ENCODE data around the gene CYP17A1.
A peak's percentile ranks its signal among the peaks of the same experiment; 100 is the strongest.
"Not testable (repeated sequence)": the region's sequence is repeated elsewhere in the genome, so short reads cannot be mapped to it uniquely, and the experiment has no call there.

CYP17A1 gene

GRCh38 chr10:102850025-102850518, 12.9 kb upstream of the CYP17A1 start:
- DNase-seq (ENCODE audit: low spot score) = no peak
- TF ChIP-seq CTCF (IDR thresholded peaks at IDR 0.05; ENCODE audit: extremely low read depth, missing control alignments) = no peak

- TF ChIP-seq CTCF (IDR thresholded peaks at IDR 0.05; ENCODE audit: extremely low read depth, missing control alignments) = no peak
- DNase-seq (ENCODE audit: low spot score) = no peak
Observed at GRCh38 chr10:102845352-102845902, 8.2 kb upstream of the CYP17A1 start.

- not testable (repeated sequence) for DNase-seq (ENCODE audit: low spot score)
Observed at GRCh38 chr10:102844190-102844776, 7.1 kb upstream of the CYP17A1 start.

- not testable (repeated sequence) for DNase-seq (ENCODE audit: low spot score)
Observed at GRCh38 chr10:102843139-102843538, 5.9 kb upstream of the CYP17A1 start.

- no peak for DNase-seq (ENCODE audit: low spot score)
- TF ChIP-seq CTCF (IDR thresholded peaks at IDR 0.05; ENCODE audit: extremely low read depth, missing control alignments) = no peak
Observed at GRCh38 chr10:102841827-102842345, 4.7 kb upstream of the CYP17A1 start.

GRCh38 chr10:102838276-102838927, 1.2 kb upstream of the CYP17A1 start:
- not testable (repeated sequence) for DNase-seq (ENCODE audit: low spot score)

- TF ChIP-seq CTCF (IDR thresholded peaks at IDR 0.05; ENCODE audit: extremely low read depth, missing control alignments) = peak; percentile 92
- peak; percentile 80 for DNase-seq (ENCODE audit: low spot score)
Observed at GRCh38 chr10:102835007-102835482, 2.2 kb downstream of the CYP17A1 start.

GRCh38 chr10:102834143-102834542, 3.1 kb downstream of the CYP17A1 start:
- no peak for DNase-seq (ENCODE audit: low spot score)
- no peak for TF ChIP-seq CTCF (IDR thresholded peaks at IDR 0.05; ENCODE audit: extremely low read depth, missing control alignments)

GRCh38 chr10:102832987-102833386, 4.2 kb downstream of the CYP17A1 start:
- TF ChIP-seq CTCF (IDR thresholded peaks at IDR 0.05; ENCODE audit: extremely low read depth, missing control alignments) = no peak
- DNase-seq (ENCODE audit: low spot score) = no peak

All from GM20000 (cell line).